ENCODE measurements around the gene PQBP1. TPM values are rescaled to one million over a fixed set of nuclear protein-coding genes. Genes with fewer than 3 reads are reported as not detected.

The PQBP1 gene
- total and polyA plus RNA-seq, 3 donors from 2014 or later, result 37.8 to 43.7 (median 39.3) TPM

GRCh38 chrX:48890934-48891401 is 6.8 kb upstream of the PQBP1 start:
- intact Hi-C loops (cut with DNase I; ENCODE audit: low total_unique reads), result no loop called here
- TF ChIP-seq POLR2A (IDR thresholded peaks at IDR 0.05) (no peak), CTCF (IDR thresholded peaks at IDR 0.05) (no peak)
- no peaks in the 10 kb centered on the region for H3K4me1 ChIP-seq
- H3K36me3 ChIP-seq (ENCODE audit: low read depth, missing control alignments), result no peaks in the 10 kb centered on the region
- peak overlapping the region; percentile 80 to 82 for H3K27ac ChIP-seq
- no peaks in the 10 kb centered on the region for H3K9me3 ChIP-seq
- peak overlapping the region; percentile 56 to 75 for H3K4me3 ChIP-seq
- 1% methylated on average over 9 to 23 of the region's 35 CpGs for WGBS, 2 donors
- no peaks in the 10 kb centered on the region for H3K27me3 ChIP-seq
- DNase-seq, result no peak

- intact Hi-C loops (cut with DNase I; ENCODE audit: low total_unique reads), result no loop called here
- WGBS, 2 donors, result 3 to 21% methylated on average over 2 to 52 of the region's 68 CpGs
Observed at GRCh38 chrX:48891402-48892288, 6.1 kb upstream of the PQBP1 start.

GRCh38 chrX:48892896-48893295 is 4.8 kb upstream of the PQBP1 start:
- no peaks in the 10 kb centered on the region for H3K9me3 ChIP-seq
- H3K27ac ChIP-seq, result no peak overlapping the region
- no peak for DNase-seq
- TF ChIP-seq CTCF (IDR thresholded peaks at IDR 0.05) (no peak), POLR2A (IDR thresholded peaks at IDR 0.05) (no peak)
- intact Hi-C loops (cut with DNase I; ENCODE audit: low total_unique reads), result no loop called here
- no peak overlapping the region for H3K4me3 ChIP-seq
- no peaks in the 10 kb centered on the region for H3K36me3 ChIP-seq (ENCODE audit: low read depth, missing control alignments)
- peaks cover 5% of the 10 kb centered on the region for H3K4me1 ChIP-seq
- no peaks in the 10 kb centered on the region for H3K27me3 ChIP-seq
- WGBS, 2 donors, result 80 to 92% methylated on average over 1 to 4 of the region's 4 CpGs

More at GRCh38 chrX:48891402-48892288, 6.1 kb upstream of the PQBP1 start:
- peaks cover 5% of the 10 kb centered on the region for H3K4me1 ChIP-seq
- H3K4me3 ChIP-seq, result peak overlapping the region; percentile 56 to 75
- TF ChIP-seq POLR2A (IDR thresholded peaks at IDR 0.05) (no peak), CTCF (IDR thresholded peaks at IDR 0.05) (peak in 2 of 3 experiments; percentile 37 to 52)
- no peaks in the 10 kb centered on the region for H3K27me3 ChIP-seq
- peak overlapping the region; percentile 80 to 82 for H3K27ac ChIP-seq
- no peaks in the 10 kb centered on the region for H3K36me3 ChIP-seq (ENCODE audit: low read depth, missing control alignments)
- peak; percentile 90 for DNase-seq
- H3K9me3 ChIP-seq, result no peaks in the 10 kb centered on the region

- H3K9me3 ChIP-seq, result no peaks in the 10 kb centered on the region
- no peak for DNase-seq
- no peaks in the 10 kb centered on the region for H3K36me3 ChIP-seq (ENCODE audit: low read depth, missing control alignments)
- no peak overlapping the region for H3K4me3 ChIP-seq
- TF ChIP-seq POLR2A (IDR thresholded peaks at IDR 0.05) (no peak), CTCF (IDR thresholded peaks at IDR 0.05) (no peak)
- H3K4me1 ChIP-seq, result peaks cover 5% of the 10 kb centered on the region
- no peaks in the 10 kb centered on the region for H3K27me3 ChIP-seq
- no peak overlapping the region for H3K27ac ChIP-seq
- 87 to 100% methylated on average over 2 to 9 of the region's 16 CpGs for WGBS, 2 donors
- intact Hi-C loops (cut with DNase I; ENCODE audit: low total_unique reads), result no loop called here
Observed at GRCh38 chrX:48893556-48894348, 4.0 kb upstream of the PQBP1 start.
